Keratinocyte (primary cell): ENCODE measurements around the gene TGFB1I1. TPM values are rescaled to one million over a fixed set of nuclear protein-coding genes. Genes with fewer than 3 reads are reported as not detected.

Experiments used
- DNase-seq: peaks from one replicate; pipeline ENCODE4 v3.0.0-alpha.2; 2011; ENCODE audit warnings: low read depth, missing footprints, low spot score
- FAIRE-seq: peaks from 2 replicates; lab custom pipeline; 2011; peaks lifted over from hg19 to GRCh38; lab: Jason Lieb, UNC
- H2AFZ ChIP-seq: 2 replicates; pipeline ENCODE4 v1.6.0; 2012; ENCODE audit warnings: low read length, control low read depth, inconsistent platforms; ENCODE audit not compliant: control insufficient read depth
- H3K27ac ChIP-seq: 2 replicates; pipeline ENCODE4 v1.5.1; 2011; ENCODE audit warnings: low read length; ENCODE audit not compliant: control insufficient read depth, insufficient read depth
- H3K27me3 ChIP-seq: 3 replicates; pipeline ENCODE4 v1.6.0; 2011; ENCODE audit warnings: low read length; ENCODE audit not compliant: control insufficient read depth, insufficient read depth; ENCODE audit errors: extremely low read depth
- H3K36me3 ChIP-seq, 2 experiments: 2 replicates in 1 of 2; 3 replicates in 1 of 2; pipeline ENCODE4 v1.5.1; 2011; ENCODE audit warnings: low read length in 2 of 2, mild to moderate bottlenecking in 1 of 2; ENCODE audit not compliant: control insufficient read depth in 2 of 2, insufficient read depth in 2 of 2; ENCODE audit errors: extremely low read depth in 1 of 2
- H3K4me1 ChIP-seq: 3 replicates; pipeline ENCODE4 v1.5.1; 2011; ENCODE audit warnings: low read length; ENCODE audit not compliant: control insufficient read depth, insufficient read depth; ENCODE audit errors: extremely low read depth
- H3K4me2 ChIP-seq: 3 replicates; pipeline ENCODE4 v1.6.0; 2011; ENCODE audit warnings: low read depth, low read length; ENCODE audit not compliant: control insufficient read depth, insufficient read depth; ENCODE audit errors: extremely low read depth
- H3K4me3 ChIP-seq, 3 experiments: fragments of 200-600 bp in 1 of 3; sonication (generic) in 1 of 3; 2 replicates in 2 of 3; 3 replicates in 1 of 3; pipeline ENCODE4 v1.5.1; 2011 to 2016; ENCODE audit warnings: low read length in 3 of 3, mild to moderate bottlenecking in 3 of 3, control low read depth in 2 of 3, inconsistent platforms in 1 of 3, low read depth in 1 of 3, mixed read lengths in 1 of 3, mixed run types in 1 of 3, moderate library complexity in 1 of 3; ENCODE audit not compliant: control insufficient read depth in 2 of 3, insufficient read depth in 2 of 3; ENCODE audit errors: extremely low read depth in 1 of 3
- H3K79me2 ChIP-seq: 2 replicates; pipeline ENCODE4 v1.6.0; 2012; ENCODE audit warnings: low read length; ENCODE audit not compliant: control insufficient read depth, insufficient read depth
- H3K9ac ChIP-seq: 3 replicates; pipeline ENCODE4 v1.6.0; 2011; ENCODE audit warnings: low read length; ENCODE audit not compliant: control insufficient read depth, insufficient read depth; ENCODE audit errors: extremely low read depth
- H3K9me1 ChIP-seq: 3 replicates; pipeline ENCODE4 v1.6.0; 2011; ENCODE audit warnings: low read length; ENCODE audit not compliant: control insufficient read depth, insufficient read depth; ENCODE audit errors: extremely low read depth
- H3K9me3 ChIP-seq: 2 replicates; pipeline ENCODE4 v1.5.1; 2012; ENCODE audit warnings: low read depth, low read length; ENCODE audit not compliant: control insufficient read depth
- H4K20me1 ChIP-seq: 3 replicates; pipeline ENCODE4 v1.6.0; 2011; ENCODE audit warnings: low read length; ENCODE audit not compliant: control insufficient read depth, insufficient read depth; ENCODE audit errors: extremely low read depth
- CTCF ChIP-seq, 3 experiments: IDR thresholded peaks in 1 of 3; conservative IDR thresholded peaks in 1 of 3; optimal IDR thresholded peaks in 1 of 3; 2 replicates in 2 of 3; 3 replicates in 1 of 3; pipeline versions ENCODE3 to v1.5.1; 2011; ENCODE audit warnings: low read length in 3 of 3, mild to moderate bottlenecking in 3 of 3, moderate library complexity in 2 of 3, control low read depth in 1 of 3, inconsistent platforms in 1 of 3; ENCODE audit not compliant: insufficient read depth in 2 of 3; ENCODE audit errors: extremely low read depth in 1 of 3
- EZH2 ChIP-seq: IDR thresholded peaks from one replicate; pipeline ENCODE4 v1.6.1; 2012; ENCODE audit warnings: inconsistent platforms, mild to moderate bottlenecking, low read length, moderate library complexity
- dilution Hi-C: fragments of 300-500 bp; cut with MboI; formaldehyde crosslinking; loops from one replicate; pipeline ENCODE4 v1.7.0; 2020; ENCODE audit warnings: low sequenced_read_pairs; ENCODE audit not compliant: extremely low pct_ligation_motif_present
- polyA plus RNA-seq, 5 experiments: library from polyadenylated mRNA; depleted of rRNA in 3 of 5; stranded (reverse) in 3 of 5; stranded (forward) in 1 of 5; unstranded in 1 of 5; fragments of >200 nt; gene quantifications; 1 replicate in 1 of 5; 2 replicates in 3 of 5; 3 replicates in 1 of 5; pipeline versions ENCODE4 v1.2.1 to v1.2.3, GENCODE V29; 2011 to 2012; ENCODE audit warnings: missing spikeins in 2 of 5, low read depth in 1 of 5, low replicate concordance in 1 of 5

TGFB1I1 gene
- polyA plus RNA-seq, 1 donor (not counting 4 experiments of a cell fraction or from before 2014, with no cell fraction given) = 3.7 TPM

- dilution Hi-C loops = no loop called here
- no peaks in the 10 kb centered on the region for H3K4me1 ChIP-seq
- no peak overlapping the region for H3K9ac ChIP-seq
- FAIRE-seq (no peak), DNase-seq (no peak)
- no peaks in the 10 kb centered on the region for H4K20me1 ChIP-seq
- H3K79me2 ChIP-seq = no peaks in the 10 kb centered on the region
- no peak overlapping the region for H3K4me2 ChIP-seq
- no peaks in the 10 kb centered on the region for H3K9me3 ChIP-seq
- no peak overlapping the region for H3K27ac ChIP-seq
- H3K27me3 ChIP-seq = no peaks in the 10 kb centered on the region
- peaks cover 16 to 24% of the 10 kb centered on the region in 2 experiments for H3K36me3 ChIP-seq
- no peaks in the 10 kb centered on the region for H3K9me1 ChIP-seq
- H3K4me3 ChIP-seq = no peak overlapping the region
- no peak for TF ChIP-seq CTCF (optimal IDR thresholded peaks at IDR 0.05 in 1 of 3, IDR thresholded peaks at IDR 0.05 in 1 of 3, conservative IDR thresholded peaks at IDR 0.05 in 1 of 3; ENCODE audit: extremely low read depth in 1 of 3, insufficient read depth in 2 of 3, low read length in 3 of 3)
- no peak for TF ChIP-seq EZH2
- no peak overlapping the region for H2AFZ ChIP-seq
These were observed 26.5 kb downstream of the TGFB1I1 start for GRCh38 chr16:31498493-31498892.

GRCh38 chr16:31499928-31500327 is 28.0 kb downstream of the TGFB1I1 start:
- no peaks in the 10 kb centered on the region for H3K79me2 ChIP-seq
- H3K27ac ChIP-seq = no peak overlapping the region
- no peaks in the 10 kb centered on the region for H3K9me1 ChIP-seq
- H4K20me1 ChIP-seq = no peaks in the 10 kb centered on the region
- DNase-seq = no peak
- H3K4me3 ChIP-seq = no peak overlapping the region
- no peak overlapping the region for H2AFZ ChIP-seq
- TF ChIP-seq CTCF (optimal IDR thresholded peaks at IDR 0.05 in 1 of 3, IDR thresholded peaks at IDR 0.05 in 1 of 3, conservative IDR thresholded peaks at IDR 0.05 in 1 of 3; ENCODE audit: extremely low read depth in 1 of 3, insufficient read depth in 2 of 3, low read length in 3 of 3) = no peak
- no peak for TF ChIP-seq EZH2
- peaks cover 16 to 22% of the 10 kb centered on the region in 2 experiments for H3K36me3 ChIP-seq
- no peaks in the 10 kb centered on the region for H3K4me1 ChIP-seq
- no peaks in the 10 kb centered on the region for H3K9me3 ChIP-seq
- dilution Hi-C loops = no loop called here
- no peak overlapping the region for H3K4me2 ChIP-seq
- no peak overlapping the region for H3K9ac ChIP-seq
- H3K27me3 ChIP-seq = no peaks in the 10 kb centered on the region
- no peak for FAIRE-seq
